ENCODE measurements around the gene ZCCHC3.

Gene ZCCHC3

DNA sequence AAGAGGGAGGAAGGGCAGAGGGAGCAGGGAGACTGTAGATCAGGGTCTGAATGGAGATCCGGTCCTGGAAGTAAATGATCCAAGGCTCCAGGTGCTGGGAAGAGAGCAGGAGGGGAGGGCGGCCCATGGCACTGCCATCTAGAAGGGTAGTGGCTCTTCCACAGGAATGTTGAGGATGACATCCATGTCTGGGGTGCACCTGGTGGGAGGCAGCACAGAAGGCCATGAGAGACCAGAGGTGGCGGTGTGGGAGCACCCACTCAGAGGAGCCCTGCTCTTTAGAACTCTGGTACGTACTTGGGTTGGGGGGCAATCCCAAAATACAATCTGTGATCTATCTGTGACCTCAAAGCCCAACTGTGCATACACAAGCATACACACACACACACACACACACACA, 26.3 kb upstream of the ZCCHC3 start:
- no peaks in the 10 kb centered on the region for H3K9me3 ChIP-seq (ENCODE audit: control insufficient read depth, low read length)
- no peak overlapping the region for H3K4me3 ChIP-seq (ENCODE audit: low read length)
- no peak overlapping the region for H3K9ac ChIP-seq (ENCODE audit: low read length)
- no peaks in the 10 kb centered on the region for H3K4me1 ChIP-seq (ENCODE audit: control insufficient read depth, insufficient read depth, low read length)
- H3K36me3 ChIP-seq (ENCODE audit: control insufficient read depth, insufficient read depth, low read length) = no peaks in the 10 kb centered on the region
- H3K27me3 ChIP-seq (ENCODE audit: control insufficient read depth, insufficient read depth, low read length) = peaks cover 3% of the 10 kb centered on the region

DNA sequence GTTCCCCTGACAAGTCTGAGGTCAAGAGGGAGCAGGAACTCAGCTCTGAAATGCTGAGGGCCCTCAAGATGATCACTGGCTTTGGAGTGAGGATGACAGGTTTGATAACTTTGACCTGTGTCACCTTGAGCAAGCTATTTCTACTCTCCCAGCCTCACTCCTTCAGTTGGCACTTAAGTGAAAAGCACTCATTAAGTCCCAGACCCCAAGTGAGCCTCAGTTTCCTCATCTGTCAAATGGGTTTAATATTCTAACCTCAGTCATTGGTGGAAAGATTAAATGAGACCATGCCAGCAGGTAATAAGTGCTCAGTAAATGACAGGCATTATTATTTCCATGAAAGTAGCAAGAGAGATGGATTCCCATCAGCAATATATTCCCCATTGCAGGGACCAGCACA, 25.8 kb upstream of the ZCCHC3 start:
- H3K4me3 ChIP-seq (ENCODE audit: low read length) = no peak overlapping the region
- H3K9ac ChIP-seq (ENCODE audit: low read length) = no peak overlapping the region
- no peaks in the 10 kb centered on the region for H3K9me3 ChIP-seq (ENCODE audit: control insufficient read depth, low read length)
- no peaks in the 10 kb centered on the region for H3K36me3 ChIP-seq (ENCODE audit: control insufficient read depth, insufficient read depth, low read length)
- no peaks in the 10 kb centered on the region for H3K27me3 ChIP-seq (ENCODE audit: control insufficient read depth, insufficient read depth, low read length)
- H3K4me1 ChIP-seq (ENCODE audit: control insufficient read depth, insufficient read depth, low read length) = no peaks in the 10 kb centered on the region

DNA sequence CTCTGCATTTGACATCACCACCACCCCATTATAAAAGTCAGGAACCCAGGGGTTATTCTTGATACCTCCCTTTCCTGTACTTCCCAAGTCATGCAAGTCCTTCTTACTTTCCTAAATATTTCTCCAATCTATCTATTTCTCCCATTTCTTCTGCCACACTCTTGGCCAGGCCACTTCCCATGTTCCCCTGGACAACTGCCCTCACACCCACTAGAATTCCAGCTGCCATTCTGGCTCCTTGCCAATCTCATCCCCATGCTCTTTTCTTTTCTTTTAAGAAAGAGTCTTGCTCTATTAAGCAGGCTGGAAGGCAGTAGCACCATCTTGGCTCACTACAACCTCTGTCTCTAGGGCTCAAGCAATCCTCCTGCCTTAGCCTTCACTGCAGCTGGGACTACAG, 24.7 kb upstream of the ZCCHC3 start:
- no peaks in the 10 kb centered on the region for H3K36me3 ChIP-seq (ENCODE audit: control insufficient read depth, insufficient read depth, low read length)

DNA sequence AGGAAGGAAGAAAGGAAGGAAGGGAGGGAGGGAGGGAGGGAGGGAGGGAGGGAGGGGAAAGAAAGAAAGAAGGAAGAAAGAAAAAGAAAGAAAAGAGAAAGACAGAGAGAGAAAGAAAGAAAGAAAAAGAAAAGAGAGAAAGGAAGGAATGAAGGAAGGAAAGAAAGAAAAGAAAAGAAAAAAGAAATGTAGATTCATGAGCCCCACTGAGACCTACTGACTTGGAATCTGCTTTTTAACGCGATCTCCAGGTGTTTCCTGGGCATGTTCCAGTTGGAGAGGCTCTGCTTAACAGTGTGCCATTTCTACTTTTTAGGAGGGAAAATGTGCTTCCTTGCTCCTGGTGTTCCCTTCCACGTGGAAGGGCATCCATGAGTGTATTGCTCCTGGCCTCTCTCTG, 23.5 kb upstream of the ZCCHC3 start:
- Histone ChIP-seq H3K27me3 (ENCODE audit: control insufficient read depth, insufficient read depth, low read length) (no peaks in the 10 kb centered on the region), H3K9me3 (ENCODE audit: control insufficient read depth, low read length) (no peaks in the 10 kb centered on the region), H3K4me3 (ENCODE audit: low read length) (no peak overlapping the region), H3K9ac (ENCODE audit: low read length) (no peak overlapping the region), H3K4me1 (ENCODE audit: control insufficient read depth, insufficient read depth, low read length) (no peaks in the 10 kb centered on the region), H3K36me3 (ENCODE audit: control insufficient read depth, insufficient read depth, low read length) (no peaks in the 10 kb centered on the region)

More for the DNA sequence above, 24.7 kb upstream of the ZCCHC3 start:
- no peaks in the 10 kb centered on the region for H3K9me3 ChIP-seq (ENCODE audit: control insufficient read depth, low read length)
- H3K4me3 ChIP-seq (ENCODE audit: low read length) = no peak overlapping the region
- H3K9ac ChIP-seq (ENCODE audit: low read length) = no peak overlapping the region
- no peaks in the 10 kb centered on the region for H3K27me3 ChIP-seq (ENCODE audit: control insufficient read depth, insufficient read depth, low read length)
- no peaks in the 10 kb centered on the region for H3K4me1 ChIP-seq (ENCODE audit: control insufficient read depth, insufficient read depth, low read length)

DNA sequence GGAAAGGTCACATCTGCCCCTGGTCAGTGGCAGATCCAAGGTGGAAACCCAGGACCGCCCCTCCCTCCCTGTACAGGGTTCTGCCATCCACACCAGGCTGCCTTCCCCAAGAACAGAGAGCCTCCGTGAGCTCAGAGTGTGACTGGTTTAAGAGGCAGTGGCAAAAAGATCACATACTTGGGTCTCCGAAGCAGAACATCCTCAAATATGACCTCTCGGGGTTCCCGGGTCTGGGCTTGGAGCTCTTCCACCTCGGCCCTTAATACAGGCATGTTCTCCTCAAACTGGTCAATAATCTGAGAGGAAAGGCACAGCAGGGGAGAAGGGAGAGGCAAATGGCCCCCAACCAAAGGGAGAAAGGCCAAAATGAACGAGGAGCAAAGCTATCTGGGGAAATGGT, 21.6 kb upstream of the ZCCHC3 start:
- no peaks in the 10 kb centered on the region for H3K9me3 ChIP-seq (ENCODE audit: control insufficient read depth, low read length)
- no peaks in the 10 kb centered on the region for H3K36me3 ChIP-seq (ENCODE audit: control insufficient read depth, insufficient read depth, low read length)
- H3K4me3 ChIP-seq (ENCODE audit: low read length) = no peak overlapping the region
- H3K27me3 ChIP-seq (ENCODE audit: control insufficient read depth, insufficient read depth, low read length) = no peaks in the 10 kb centered on the region
- H3K4me1 ChIP-seq (ENCODE audit: control insufficient read depth, insufficient read depth, low read length) = no peaks in the 10 kb centered on the region
- H3K9ac ChIP-seq (ENCODE audit: low read length) = no peak overlapping the region

DNA sequence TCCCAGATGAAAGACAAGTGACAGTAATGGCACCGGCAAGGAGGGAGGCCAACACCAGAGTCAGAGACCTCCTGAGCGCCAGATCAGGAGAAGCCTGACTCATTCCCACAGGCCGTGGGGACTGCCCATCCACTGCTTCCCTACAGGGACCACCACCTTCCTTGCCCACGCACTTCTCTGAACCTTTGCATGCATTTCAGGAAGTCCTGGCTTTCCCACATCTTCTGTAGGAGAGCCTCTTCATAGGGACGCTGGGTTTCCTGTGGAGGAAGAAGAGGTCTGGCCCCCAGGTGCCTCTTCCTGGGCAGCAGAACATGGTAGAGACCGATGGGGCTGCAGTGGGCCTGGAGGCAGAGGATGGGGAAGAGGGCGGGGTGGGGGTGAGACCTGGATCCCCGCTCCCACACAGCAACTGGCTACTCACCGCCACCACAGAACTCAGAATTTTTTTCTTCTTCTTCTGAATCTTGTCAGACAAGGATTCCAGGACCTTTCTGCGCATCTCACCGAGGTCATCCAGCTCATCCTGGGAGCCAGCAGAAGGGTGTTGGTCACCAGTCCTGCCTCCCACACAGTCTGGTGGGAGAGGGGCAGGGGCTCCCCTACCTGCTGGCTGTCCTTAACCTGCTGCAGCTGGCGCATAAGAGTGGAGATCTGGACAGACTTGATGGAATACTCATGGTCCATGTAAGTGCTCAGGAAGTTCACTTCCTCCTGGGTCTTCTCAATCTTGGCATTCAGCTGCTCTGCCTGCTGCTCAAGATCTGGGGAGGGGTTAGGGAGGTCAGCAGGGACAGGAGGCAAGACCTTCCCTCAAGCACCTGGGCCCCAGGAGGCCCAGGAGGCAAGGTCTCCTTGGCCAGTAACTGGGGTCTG, 20.5 kb upstream of the ZCCHC3 start:
- Histone ChIP-seq H3K4me1 (ENCODE audit: control insufficient read depth, insufficient read depth, low read length) (no peaks in the 10 kb centered on the region), H3K9me3 (ENCODE audit: control insufficient read depth, low read length) (no peaks in the 10 kb centered on the region), H3K36me3 (ENCODE audit: control insufficient read depth, insufficient read depth, low read length) (no peaks in the 10 kb centered on the region), H3K27me3 (ENCODE audit: control insufficient read depth, insufficient read depth, low read length) (no peaks in the 10 kb centered on the region), H3K4me3 (ENCODE audit: low read length) (no peak overlapping the region), H3K9ac (ENCODE audit: low read length) (no peak overlapping the region)

DNA sequence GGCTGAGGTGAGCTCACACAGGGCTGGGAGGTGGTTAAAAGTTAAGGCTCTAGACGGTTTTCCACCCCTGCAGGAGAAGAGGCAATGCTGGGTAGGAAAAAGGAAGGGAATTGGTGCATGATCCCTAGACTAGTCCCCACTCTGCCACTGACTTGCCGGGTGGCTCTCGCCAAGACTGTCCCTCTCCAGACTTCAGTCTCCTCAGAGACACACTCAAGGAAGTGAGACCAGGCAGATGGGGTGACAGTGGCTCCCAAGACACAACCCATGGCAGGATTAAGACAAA, 19.9 kb upstream of the ZCCHC3 start:
- H3K36me3 ChIP-seq (ENCODE audit: control insufficient read depth, insufficient read depth, low read length) = no peaks in the 10 kb centered on the region
- H3K27me3 ChIP-seq (ENCODE audit: control insufficient read depth, insufficient read depth, low read length) = no peaks in the 10 kb centered on the region
- no peak overlapping the region for H3K9ac ChIP-seq (ENCODE audit: low read length)
- H3K4me1 ChIP-seq (ENCODE audit: control insufficient read depth, insufficient read depth, low read length) = no peaks in the 10 kb centered on the region
- no peak overlapping the region for H3K4me3 ChIP-seq (ENCODE audit: low read length)
- no peaks in the 10 kb centered on the region for H3K9me3 ChIP-seq (ENCODE audit: control insufficient read depth, low read length)

DNA sequence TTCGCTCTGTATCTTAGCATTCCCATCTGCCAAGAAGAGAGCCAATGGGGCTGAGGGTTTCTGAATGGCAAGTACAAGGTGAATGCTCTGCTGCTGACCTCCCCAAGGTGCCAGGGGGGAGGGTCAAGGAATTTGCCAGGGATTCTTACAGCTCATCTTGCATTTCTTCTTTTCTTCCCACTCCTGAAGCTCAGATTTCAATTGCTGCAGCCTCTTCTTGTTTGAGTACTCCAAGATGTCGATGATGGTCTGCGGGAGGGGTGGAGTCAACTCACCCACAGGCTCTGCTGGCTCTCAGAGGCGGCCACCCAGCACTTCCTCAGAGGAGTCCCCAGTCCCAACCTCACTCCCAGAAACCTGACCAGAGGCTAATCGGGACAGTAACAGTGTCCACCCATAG, 19.2 kb upstream of the ZCCHC3 start:
- no peaks in the 10 kb centered on the region for H3K27me3 ChIP-seq (ENCODE audit: control insufficient read depth, insufficient read depth, low read length)
- no peaks in the 10 kb centered on the region for H3K36me3 ChIP-seq (ENCODE audit: control insufficient read depth, insufficient read depth, low read length)
- H3K9me3 ChIP-seq (ENCODE audit: control insufficient read depth, low read length) = no peaks in the 10 kb centered on the region
- no peak overlapping the region for H3K9ac ChIP-seq (ENCODE audit: low read length)
- H3K4me1 ChIP-seq (ENCODE audit: control insufficient read depth, insufficient read depth, low read length) = no peaks in the 10 kb centered on the region
- no peak overlapping the region for H3K4me3 ChIP-seq (ENCODE audit: low read length)

DNA sequence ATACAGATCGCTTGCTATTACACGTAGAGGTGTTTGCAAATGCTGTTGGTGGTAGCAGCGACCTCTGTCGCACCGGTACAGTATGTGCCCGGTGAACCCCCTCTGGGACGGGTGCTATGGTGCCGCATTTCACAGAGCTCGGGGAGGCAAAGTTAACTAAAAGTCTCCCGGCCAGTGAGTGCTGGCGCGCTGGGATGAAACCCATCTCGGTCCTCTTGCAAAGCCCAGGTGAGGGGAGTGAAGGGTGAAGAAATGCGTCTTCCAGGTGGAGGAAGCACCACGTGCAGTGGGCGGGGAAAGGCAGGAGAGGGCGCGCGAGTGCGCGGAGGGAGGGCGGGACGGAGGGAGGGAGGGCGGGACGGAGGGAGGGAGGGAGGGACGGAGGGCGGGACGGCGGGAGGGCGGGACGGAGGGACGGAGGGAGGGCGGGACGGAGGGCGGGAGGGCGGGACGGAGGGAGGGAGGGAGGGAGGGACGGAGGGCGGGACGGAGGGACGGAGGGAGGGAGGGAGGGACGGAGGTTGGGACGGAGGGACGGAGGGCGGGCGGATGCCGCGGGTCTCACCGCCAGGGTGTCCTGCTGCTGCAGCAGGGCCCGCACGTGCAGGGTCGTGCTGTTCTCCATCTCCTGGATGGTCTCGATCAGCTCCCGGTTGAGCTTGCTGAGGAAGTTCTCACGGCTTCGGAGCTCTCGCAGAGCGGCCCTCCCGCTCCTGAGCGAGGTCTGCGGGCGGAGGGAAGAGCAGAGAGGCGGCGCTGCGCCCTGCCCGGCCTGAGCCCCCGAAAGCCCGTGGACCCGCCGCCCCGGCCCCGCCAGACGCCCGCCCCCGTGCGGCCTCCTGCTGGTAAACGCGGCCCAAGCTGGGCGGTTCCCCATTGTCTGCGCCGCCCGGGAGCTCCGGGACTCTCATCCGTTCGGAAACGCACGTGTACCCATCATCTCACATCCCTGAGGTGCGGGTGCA, 18.5 kb upstream of the ZCCHC3 start:
- H3K9ac ChIP-seq (ENCODE audit: low read length) = no peak overlapping the region
- no peaks in the 10 kb centered on the region for H3K9me3 ChIP-seq (ENCODE audit: control insufficient read depth, low read length)
- H3K36me3 ChIP-seq (ENCODE audit: control insufficient read depth, insufficient read depth, low read length) = no peaks in the 10 kb centered on the region
- H3K4me3 ChIP-seq (ENCODE audit: low read length) = no peak overlapping the region
- H3K27me3 ChIP-seq (ENCODE audit: control insufficient read depth, insufficient read depth, low read length) = no peaks in the 10 kb centered on the region
- no peaks in the 10 kb centered on the region for H3K4me1 ChIP-seq (ENCODE audit: control insufficient read depth, insufficient read depth, low read length)

DNA sequence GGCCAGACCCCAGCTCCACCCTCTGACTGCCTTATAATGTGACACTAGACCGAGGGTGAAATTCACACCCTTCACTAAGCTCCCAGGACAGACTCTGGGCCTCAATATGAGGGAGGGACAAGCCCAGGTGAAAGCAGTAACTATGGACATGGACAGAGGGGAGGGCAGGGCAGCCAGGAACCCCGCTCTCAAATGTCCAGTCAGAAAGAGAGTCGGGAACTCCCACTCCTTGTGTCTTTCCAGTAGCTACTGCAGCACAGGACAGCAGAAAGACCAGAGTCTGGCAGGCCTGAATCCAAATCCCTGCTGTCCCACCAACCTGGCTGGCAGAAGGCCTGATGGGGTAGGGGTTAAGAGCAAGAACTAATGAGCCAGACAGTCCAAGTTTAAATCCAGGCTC, 13.2 kb upstream of the ZCCHC3 start:
- Histone ChIP-seq H3K9ac (ENCODE audit: low read length) (no peak overlapping the region), H3K36me3 (ENCODE audit: control insufficient read depth, insufficient read depth, low read length) (no peaks in the 10 kb centered on the region), H3K4me1 (ENCODE audit: control insufficient read depth, insufficient read depth, low read length) (no peaks in the 10 kb centered on the region), H3K9me3 (ENCODE audit: control insufficient read depth, low read length) (no peaks in the 10 kb centered on the region), H3K27me3 (ENCODE audit: control insufficient read depth, insufficient read depth, low read length) (no peaks in the 10 kb centered on the region), H3K4me3 (ENCODE audit: low read length) (no peak overlapping the region)

DNA sequence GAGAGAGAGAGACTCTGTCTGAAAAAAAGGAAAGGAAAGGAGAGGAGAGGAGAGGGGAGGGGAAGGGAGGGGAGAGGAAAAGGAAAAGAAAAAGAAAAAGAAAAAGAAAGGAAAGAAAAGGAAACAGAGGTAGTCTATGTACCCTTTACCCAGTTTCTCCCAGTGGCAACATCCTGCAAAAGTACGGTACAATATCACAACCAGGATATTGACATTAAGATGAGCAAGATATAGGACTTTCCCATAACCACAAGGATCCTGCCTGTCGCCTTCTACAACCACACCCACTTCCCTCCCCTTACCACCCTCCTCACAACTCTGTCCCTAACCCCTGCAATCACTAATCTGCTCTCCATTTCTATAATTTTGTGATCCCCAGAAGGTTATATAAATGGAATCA, 10.9 kb upstream of the ZCCHC3 start:
- no peaks in the 10 kb centered on the region for H3K27me3 ChIP-seq (ENCODE audit: control insufficient read depth, insufficient read depth, low read length)

DNA sequence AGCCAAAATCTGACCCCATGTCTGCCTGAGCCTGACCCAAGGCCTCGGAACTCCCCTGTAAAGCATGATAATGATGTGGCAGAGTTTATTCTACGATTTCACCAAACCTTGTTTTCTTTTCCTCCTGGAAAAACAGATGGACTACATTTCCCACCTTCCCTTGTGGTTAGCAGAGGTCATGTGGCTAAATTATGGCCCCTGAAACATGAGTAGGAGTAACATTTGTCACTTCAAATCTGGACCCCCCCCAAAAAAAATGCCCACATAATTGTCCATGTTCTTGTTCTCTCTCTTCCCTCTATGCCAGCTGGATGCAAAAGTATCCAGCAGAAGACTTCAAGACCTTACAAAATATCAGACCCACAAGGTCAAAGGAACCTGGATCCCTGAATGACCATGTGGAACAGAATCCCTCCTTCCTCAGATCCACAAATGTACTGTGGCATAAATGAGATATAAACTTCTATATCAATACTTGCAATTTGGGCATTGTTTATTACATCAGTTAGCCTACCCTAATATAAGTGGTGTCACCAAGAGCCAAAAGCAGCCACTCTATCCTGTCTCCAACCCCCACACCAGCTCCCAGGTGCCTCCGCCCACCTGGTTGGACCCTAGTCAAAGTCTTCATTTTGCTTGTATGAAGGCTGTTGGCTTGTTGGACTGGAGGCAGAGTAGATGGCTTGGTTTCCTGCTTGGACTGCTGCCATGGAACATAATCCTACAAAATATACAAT, 8.2 kb upstream of the ZCCHC3 start:
- no peaks in the 10 kb centered on the region for H3K36me3 ChIP-seq (ENCODE audit: control insufficient read depth, insufficient read depth, low read length)
- H3K9me3 ChIP-seq (ENCODE audit: control insufficient read depth, low read length) = no peaks in the 10 kb centered on the region
- no peak overlapping the region for H3K9ac ChIP-seq (ENCODE audit: low read length)
- no peaks in the 10 kb centered on the region for H3K27me3 ChIP-seq (ENCODE audit: control insufficient read depth, insufficient read depth, low read length)
- H3K4me1 ChIP-seq (ENCODE audit: control insufficient read depth, insufficient read depth, low read length) = peaks cover 12% of the 10 kb centered on the region
- H3K4me3 ChIP-seq (ENCODE audit: low read length) = no peak overlapping the region

More for the DNA sequence above, 10.9 kb upstream of the ZCCHC3 start:
- Histone ChIP-seq H3K36me3 (ENCODE audit: control insufficient read depth, insufficient read depth, low read length) (no peaks in the 10 kb centered on the region), H3K4me3 (ENCODE audit: low read length) (no peak overlapping the region), H3K4me1 (ENCODE audit: control insufficient read depth, insufficient read depth, low read length) (peaks cover 12% of the 10 kb centered on the region), H3K9ac (ENCODE audit: low read length) (no peak overlapping the region), H3K9me3 (ENCODE audit: control insufficient read depth, low read length) (no peaks in the 10 kb centered on the region)
